HG03575 (cell line): Measurements from ENCODE around the gene NKAIN2.
"Not testable (repeated sequence)": the region's sequence is repeated elsewhere in the genome, so short reads cannot be mapped to it uniquely, and the experiment has no call there.

Source experiments
- ATAC-seq: cut with Tn5 transposase; IDR thresholded peaks from one replicate; pipeline ENCODE4 v1.9.1; 2021; ENCODE audit not compliant: unreplicated experiment, insufficient number of reproducible peaks, low FRiP score; ENCODE audit errors: extremely low read depth

Gene NKAIN2

GRCh38 chr6:124430740-124431318 lies 627.2 kb downstream of the NKAIN2 start:
- no peak for ATAC-seq

GRCh38 chr6:124432620-124433019 lies 629.0 kb downstream of the NKAIN2 start:
- ATAC-seq: no peak

- ATAC-seq: no peak
Measured at GRCh38 chr6:124433387-124434160, 629.9 kb downstream of the NKAIN2 start.

DNA sequence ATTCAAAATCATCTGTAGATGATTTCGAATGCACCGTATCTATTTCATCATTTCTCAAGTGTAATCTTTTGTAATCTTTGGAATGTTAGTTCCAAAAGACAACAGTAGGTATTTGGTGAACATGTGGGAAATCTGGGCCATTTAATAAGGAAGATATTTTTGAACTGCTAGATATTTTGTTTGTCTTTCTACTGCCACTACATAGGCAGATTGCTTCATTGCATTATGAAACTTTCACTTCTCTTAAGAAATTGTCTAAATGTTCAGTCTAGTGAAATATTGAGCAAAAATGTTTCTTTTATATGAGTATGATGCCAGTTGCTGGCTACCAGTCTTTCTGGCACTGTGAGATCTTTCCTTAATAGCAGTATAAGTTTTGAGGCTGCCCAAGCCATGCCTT lies 630.8 kb downstream of the NKAIN2 start:
- no peak for ATAC-seq

DNA sequence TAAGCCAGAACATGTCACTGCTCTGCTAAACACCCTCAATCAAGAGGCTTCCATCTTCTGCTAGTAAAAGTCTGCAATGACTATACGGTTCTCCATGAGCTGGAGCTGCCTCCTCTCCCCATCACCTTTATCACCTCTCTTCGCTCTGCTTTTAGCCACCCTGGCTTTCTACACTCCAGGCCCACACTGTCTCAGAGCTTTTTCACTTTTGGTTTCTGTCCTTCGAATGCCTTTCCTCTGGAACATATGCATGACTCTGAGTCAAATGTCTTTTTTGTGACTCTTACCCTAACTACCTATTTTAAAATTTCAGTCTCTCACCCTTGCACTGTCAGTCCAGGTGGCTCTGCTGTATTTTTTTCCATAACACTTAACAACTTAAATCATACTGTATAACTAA lies 633.1 kb downstream of the NKAIN2 start:
- ATAC-seq: no peak

DNA sequence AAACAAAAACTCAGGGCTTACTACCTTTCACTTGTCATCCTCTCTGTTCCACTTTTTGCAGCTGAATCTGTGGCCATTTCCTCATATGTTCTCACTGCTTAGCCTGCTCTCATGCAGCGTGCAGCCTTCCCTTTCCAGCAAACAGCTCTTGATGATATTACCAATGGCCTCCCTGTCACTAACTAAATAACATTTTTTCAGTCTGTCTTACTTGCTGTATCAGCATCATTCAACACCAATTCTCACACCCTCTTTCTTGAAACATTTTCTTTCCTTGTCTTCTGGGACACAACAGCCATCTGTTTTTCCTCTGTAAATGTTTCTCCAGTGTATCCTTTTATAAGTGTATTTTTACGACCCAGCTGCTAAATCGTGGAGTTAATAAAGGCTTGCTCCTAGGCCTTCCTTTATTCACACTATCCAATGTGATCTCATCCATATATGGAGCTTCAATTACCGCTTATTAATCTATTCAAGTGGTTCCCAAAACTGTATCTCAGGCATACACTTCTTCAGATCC lies 634.9 kb downstream of the NKAIN2 start:
- no peak for ATAC-seq

DNA sequence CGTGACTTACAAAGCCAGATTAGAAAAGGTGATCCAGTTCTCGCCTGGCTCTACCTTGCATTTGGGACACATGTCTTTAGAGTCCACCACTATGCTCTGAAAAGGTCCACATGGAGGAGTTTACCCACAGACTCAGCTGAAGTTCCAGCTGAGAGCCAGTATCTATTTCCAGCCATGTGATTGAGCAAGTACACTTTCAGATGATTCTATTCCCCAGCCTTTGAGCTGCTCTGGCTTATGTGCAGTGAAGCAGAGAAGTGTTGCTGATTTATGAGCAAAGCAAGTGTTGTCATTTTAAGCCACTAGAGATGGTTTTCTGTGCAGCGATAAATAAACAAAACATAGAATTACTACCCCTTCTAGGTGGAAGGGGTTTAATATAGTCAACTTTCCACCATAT lies 637.8 kb downstream of the NKAIN2 start:
- no peak for ATAC-seq

GRCh38 chr6:124443541-124443940 lies 639.9 kb downstream of the NKAIN2 start:
- no peak for ATAC-seq

GRCh38 chr6:124445581-124445980 lies 641.9 kb downstream of the NKAIN2 start:
- no peak for ATAC-seq

- ATAC-seq: no peak
Measured at GRCh38 chr6:124446961-124447360, 643.3 kb downstream of the NKAIN2 start.

GRCh38 chr6:124459268-124459667 lies 655.6 kb downstream of the NKAIN2 start:
- ATAC-seq: no peak

GRCh38 chr6:124462750-124463149 lies 659.1 kb downstream of the NKAIN2 start:
- no peak for ATAC-seq

DNA sequence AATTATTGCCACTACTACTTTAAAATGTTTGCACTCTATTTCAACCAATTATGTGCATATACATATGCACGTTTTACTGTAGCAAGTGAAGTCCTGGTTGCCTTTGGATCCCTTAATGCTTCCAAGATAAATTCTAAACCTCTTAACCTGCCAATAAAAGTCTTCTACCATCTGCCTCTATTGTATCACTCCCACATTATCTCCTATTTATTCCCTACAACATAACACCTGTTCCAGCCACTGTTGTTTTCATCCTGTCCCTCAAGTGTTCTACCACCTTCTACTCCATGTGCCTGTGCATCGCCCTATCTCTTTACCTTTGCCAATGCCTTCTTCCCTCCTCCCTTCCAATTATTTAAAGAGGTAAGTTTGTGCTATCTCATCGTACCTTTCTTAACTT lies 659.6 kb downstream of the NKAIN2 start:
- ATAC-seq: no peak

- not testable (repeated sequence) for ATAC-seq
Measured at GRCh38 chr6:124464600-124464999, 660.9 kb downstream of the NKAIN2 start.

DNA sequence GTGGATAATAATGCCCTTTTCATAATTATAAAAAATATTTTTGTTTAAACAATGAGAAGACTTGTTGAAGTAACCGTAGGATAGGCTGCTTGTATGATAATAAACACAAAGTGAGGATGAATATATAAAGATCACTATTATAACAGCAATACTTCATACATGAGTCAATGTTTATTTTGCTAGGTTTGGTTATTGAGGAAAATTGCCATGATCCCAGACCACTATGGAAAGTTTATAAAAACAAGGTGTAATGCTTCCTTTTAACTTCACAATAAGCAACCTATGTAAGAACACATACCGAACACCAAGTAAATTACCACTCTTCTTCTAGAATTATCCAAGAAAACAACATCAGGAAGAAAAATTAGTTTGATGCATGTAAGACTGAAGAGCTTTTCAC lies 663.3 kb downstream of the NKAIN2 start:
- no peak for ATAC-seq

DNA sequence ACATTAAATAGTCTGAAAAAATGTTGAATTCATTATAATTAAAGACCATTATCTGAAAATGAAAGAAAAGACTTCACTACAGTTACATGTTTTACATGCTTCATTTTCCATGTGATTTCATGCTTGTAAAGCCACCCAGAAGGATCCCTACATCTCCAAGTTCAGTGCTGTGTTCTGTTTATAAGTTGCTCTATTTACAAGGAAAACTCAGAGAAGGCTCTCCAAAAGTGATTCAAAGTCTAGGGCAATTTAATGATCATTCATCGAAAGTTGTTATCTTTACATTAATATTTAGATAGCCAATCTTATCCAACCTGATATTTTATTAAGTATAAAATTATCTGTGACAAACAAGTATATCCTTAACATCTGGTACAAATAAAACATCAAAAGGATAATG lies 663.7 kb downstream of the NKAIN2 start:
- no peak for ATAC-seq

DNA sequence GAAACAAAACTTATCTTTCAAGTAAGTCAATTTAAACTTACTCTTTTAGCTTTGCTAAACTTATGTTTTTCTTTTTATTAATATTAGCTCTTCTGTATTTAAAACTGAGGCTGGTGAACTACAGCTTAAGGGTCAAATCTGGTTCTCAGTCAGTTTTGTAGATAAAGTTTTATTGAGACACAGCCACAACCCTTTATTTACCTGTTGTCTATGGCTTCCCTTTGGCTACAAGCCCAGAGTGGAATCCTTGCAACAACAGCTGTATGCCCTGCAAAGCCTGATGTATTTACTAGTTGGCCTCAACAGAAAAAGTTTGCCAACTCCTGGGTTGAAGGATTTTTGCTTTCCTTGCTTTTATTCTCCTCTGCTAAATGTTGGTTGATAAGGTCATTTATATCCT lies 667.1 kb downstream of the NKAIN2 start:
- ATAC-seq: no peak

DNA sequence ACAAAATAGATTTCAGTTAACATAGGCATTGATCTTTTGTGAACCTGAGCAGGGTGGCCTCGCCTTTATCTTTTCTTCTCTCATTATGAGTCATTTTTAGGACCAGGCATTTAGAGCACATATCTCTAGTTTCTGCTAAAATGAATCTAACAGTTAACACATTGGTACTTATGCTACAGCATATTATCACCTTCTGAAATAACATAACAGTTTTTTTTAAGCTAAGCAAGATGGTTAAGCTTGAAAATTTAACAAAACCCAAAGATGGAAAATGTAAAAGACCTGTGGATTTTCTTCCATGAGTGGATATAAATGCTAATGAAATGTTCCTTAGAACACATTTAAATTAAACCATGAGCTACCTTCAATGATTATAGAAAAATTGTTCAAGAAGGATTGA lies 671.5 kb downstream of the NKAIN2 start:
- no peak for ATAC-seq

DNA sequence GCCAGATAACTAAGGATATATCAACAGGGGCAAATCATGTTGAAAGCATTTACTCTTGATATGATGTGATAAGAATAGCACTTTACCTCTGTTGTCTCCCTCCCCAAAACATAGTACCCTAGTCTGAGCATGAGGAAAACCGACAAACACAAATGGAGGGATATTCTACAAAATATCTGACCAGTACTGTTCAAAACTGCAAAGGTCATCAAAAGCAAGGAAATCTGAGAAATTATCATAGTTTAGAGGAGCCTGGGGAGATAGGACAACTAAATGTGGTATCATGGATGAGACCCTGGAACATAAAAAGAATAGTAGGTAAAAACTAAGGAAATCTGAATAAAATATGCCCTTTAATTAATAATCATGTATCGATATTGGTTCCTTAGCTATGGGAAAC lies 675.2 kb downstream of the NKAIN2 start:
- ATAC-seq: no peak

DNA sequence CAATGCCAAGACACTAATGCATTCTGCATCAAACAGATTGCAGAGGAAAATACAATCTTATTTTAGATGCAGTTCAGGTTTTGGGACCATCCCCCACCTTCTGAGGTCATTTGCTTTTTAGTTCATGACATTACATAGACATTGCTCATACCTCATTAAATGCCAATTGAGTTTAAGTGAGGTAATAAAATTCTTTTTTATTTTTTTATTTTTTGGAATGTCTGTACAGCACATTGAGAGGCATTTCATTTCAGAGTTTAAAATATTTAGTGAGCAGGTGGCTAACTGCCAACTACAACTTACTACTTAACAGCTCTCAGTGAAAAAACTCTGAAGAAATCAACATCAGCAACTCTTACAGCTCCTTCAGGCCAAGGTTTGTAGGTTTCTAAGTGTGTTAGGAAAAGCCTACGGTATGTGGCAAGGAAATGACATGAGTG lies 676.3 kb downstream of the NKAIN2 start:
- no peak for ATAC-seq
